GM12872 (cell line): ENCODE data around the gene PRR16.

ENCODE experiments used
- TF ChIP-seq, protein P1 (sequence below): IDR thresholded peaks from 3 replicates; pipeline ENCODE4 v1.5.1; 2011; ENCODE audit warnings: low read depth, mild to moderate bottlenecking, low read length, moderate library complexity; ENCODE audit not compliant: insufficient read depth

The PRR16 gene

DNA sequence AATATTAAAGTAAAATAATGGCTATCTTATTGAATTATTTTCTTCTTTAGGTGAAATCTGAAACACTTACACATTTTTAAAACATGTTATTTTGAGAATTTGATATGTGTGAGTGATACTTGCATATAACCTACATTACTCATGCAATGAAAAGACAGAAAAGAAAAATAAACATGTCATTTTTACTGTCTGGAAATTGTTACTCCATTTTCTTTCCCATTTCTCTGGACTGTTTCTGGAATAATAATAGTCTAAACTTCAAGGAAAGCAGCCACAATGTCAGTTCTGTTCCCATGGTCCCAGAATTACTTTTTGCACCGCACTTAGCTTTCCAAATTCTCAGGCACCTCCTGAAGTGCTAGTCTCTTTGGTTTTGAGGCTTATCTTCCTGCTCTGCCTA, 145.5 kb downstream of the PRR16 start:
- TF ChIP-seq, protein P1, sequence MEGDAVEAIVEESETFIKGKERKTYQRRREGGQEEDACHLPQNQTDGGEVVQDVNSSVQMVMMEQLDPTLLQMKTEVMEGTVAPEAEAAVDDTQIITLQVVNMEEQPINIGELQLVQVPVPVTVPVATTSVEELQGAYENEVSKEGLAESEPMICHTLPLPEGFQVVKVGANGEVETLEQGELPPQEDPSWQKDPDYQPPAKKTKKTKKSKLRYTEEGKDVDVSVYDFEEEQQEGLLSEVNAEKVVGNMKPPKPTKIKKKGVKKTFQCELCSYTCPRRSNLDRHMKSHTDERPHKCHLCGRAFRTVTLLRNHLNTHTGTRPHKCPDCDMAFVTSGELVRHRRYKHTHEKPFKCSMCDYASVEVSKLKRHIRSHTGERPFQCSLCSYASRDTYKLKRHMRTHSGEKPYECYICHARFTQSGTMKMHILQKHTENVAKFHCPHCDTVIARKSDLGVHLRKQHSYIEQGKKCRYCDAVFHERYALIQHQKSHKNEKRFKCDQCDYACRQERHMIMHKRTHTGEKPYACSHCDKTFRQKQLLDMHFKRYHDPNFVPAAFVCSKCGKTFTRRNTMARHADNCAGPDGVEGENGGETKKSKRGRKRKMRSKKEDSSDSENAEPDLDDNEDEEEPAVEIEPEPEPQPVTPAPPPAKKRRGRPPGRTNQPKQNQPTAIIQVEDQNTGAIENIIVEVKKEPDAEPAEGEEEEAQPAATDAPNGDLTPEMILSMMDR: no peak

DNA sequence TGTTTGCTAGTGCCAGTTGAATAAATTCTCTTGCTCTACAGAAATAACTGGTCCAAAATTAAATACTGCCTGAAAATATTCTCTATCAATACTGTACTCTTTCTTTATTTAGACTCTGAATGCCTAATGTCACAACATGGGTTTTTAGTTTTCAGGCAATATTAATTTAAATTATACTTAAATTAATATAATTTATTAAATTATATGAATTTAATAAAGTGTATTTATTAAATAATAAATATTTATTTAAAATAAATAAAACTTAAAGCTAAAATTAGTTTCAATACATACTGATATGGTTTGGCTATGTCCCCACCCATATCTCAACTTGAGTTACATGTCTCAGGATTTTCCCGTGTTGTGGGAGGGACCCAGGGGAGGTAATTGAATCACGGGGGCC, 146.0 kb downstream of the PRR16 start:
- TF ChIP-seq, protein P1: no peak

DNA sequence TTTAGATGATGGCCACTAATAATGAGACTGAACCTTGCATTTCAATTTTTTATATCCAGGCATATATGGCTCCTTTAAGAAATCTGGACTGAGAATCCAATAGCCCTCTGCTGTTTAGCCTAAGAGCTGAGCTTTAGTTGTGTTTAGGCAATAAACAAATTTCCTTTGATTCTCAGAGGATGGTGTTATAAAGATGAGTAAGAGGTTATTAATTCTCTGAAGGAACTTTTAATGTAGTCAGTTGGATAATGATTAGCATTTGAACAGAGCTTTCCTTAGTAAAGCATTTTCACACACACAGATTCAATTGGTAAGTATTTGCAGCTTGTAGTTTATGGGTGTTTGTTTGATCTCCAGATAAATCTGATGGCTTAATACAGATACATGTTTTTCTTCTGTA, 149.6 kb downstream of the PRR16 start:
- TF ChIP-seq, protein P1: no peak

DNA sequence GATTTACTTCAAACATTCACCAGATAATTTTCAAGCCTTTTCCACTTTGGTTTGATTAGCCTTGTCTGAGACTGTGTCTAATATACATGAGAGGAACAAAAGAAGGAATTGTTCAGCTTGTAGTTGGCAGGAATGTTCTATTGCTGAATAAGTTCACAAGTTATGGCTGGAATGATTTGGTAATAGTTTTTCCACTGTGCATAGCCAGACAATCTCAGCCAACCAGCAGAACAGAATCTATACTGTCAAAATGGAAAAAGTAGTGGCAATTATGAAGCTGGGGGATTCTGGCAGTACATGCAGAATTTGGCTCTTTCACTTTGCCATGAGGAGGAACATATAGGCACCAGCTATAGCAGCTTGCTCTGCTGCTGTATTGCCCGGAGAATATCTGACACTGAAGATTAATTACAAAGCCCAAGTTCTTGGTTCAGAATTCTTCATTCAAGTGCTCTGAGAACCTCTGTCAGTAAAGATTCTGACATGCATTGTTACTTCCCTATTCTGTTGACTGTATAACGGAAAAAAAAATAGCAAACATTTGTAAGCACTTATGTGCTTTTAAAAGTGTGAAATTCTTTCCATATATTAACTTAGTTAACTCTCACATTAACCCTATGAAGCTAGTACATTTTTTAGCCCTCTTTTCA, 150.6 kb downstream of the PRR16 start:
- TF ChIP-seq, protein P1: no peak

DNA sequence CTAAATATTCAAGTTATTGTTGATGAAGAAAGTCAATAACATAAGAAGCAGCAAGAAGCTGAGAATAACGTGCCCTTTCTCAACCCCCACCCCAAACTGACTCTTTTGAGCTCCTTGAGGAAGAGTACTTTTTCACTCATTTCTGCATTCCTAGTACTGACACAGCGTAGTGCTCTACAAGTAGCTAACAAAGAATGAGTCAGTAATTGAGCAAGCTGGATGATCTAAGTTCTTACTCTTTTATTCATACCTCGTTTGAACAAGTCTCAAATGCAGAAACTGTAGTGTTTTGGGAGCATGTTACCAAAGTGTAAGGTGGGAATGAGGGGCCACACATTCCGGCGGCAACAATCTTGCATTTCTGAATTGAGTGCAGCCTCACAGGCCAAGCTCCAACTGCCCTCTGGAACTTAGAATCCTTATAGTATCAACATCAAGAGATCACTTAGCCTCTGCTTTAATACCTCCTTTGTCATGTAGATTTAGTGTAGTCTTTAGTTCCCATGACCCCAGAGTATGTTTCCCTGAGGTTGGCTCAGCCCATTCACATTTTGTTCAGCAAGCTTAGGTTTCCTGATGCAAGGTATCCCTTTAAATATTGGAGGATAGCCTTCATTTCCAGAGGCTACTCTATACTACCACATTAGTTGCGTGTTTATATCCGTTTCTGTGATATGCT, 152.0 kb downstream of the PRR16 start:
- TF ChIP-seq, protein P1: no peak

DNA sequence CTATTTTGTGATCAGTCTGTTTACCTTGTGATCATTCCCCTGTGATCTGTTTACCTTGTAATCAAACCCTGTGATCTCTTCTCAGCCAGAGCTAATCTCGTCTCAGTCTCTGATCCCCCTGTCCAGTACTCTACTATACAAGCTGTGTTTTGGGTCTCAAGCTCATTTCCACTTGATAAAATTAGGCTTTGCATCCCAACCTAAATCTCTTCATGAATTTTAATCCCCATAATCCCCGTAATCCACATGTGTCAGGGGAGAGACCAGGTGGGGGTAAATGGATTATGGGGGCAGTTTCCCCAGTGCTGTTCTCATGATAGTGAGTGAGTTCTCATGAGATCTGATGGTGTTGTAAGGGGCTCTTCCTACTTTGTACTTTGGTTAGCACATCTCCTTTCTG, 157.2 kb downstream of the PRR16 start:
- TF ChIP-seq, protein P1: no peak

DNA sequence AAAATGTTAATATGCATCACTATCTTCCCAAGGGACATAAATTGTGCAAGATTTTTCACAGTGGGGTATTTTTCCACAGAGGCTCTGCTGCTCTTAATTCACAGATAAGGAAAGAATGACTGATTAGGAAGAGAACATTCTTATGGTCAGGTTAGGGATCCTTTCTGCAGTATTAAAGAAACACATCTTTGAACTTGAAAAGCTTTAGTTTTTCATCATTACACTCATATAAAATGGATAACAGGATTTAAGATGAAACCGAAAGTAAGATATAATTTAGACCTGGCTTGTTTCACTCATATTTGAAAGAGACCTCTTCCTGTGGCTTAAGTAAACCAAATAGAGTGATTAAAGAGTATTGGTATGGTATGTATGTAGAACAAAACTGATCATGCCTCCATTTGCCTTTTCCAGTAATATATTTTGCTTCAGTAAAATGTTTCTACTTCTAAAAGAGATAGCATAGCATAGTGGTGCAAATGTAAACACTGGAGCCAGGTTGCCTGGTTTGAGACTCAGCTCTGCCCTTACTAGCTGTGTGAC, 160.0 kb downstream of the PRR16 start:
- TF ChIP-seq, protein P1: no peak
